Measurements from ENCODE around the gene MYL12B.

Gene MYL12B

GRCh38 chr18:3235846-3236245 is 26.1 kb upstream of the MYL12B start:
- DNase-seq (ENCODE audit: low read depth, low spot score) = no peak

- no peak for DNase-seq (ENCODE audit: low read depth, low spot score)
Observed at GRCh38 chr18:3236470-3236869, 25.5 kb upstream of the MYL12B start.

- DNase-seq (ENCODE audit: low read depth, low spot score) = no peak
Observed at GRCh38 chr18:3238742-3239141, 23.2 kb upstream of the MYL12B start.

- DNase-seq (ENCODE audit: low read depth, low spot score) = no peak
Observed at GRCh38 chr18:3245185-3245564, 16.8 kb upstream of the MYL12B start.

- DNase-seq (ENCODE audit: low read depth, low spot score) = peak; percentile 94
Observed at GRCh38 chr18:3245853-3246634, 15.9 kb upstream of the MYL12B start.

- DNase-seq (ENCODE audit: low read depth, low spot score) = peak; percentile 29
Observed at GRCh38 chr18:3246635-3247239, 15.2 kb upstream of the MYL12B start.

GRCh38 chr18:3247240-3248061 is 14.5 kb upstream of the MYL12B start, which contains the start of gene MYL12A:
MYL12A (plus strand) TSS chr18:3247801; CDS start chr18:3253248, 5,447 bp downstream.
- DNase-seq (ENCODE audit: low read depth, low spot score) = peak; percentile 99

GRCh38 chr18:3248062-3248657 is 13.8 kb upstream of the MYL12B start:
- DNase-seq (ENCODE audit: low read depth, low spot score) = peak; percentile 58

GRCh38 chr18:3248658-3249359 is 13.1 kb upstream of the MYL12B start:
- DNase-seq (ENCODE audit: low read depth, low spot score) = peak; percentile 61

- DNase-seq (ENCODE audit: low read depth, low spot score) = peak; percentile 39
Observed at GRCh38 chr18:3250237-3251107, 11.5 kb upstream of the MYL12B start.

- no peak for DNase-seq (ENCODE audit: low read depth, low spot score)
Observed at GRCh38 chr18:3251249-3251962, 10.5 kb upstream of the MYL12B start.

GRCh38 chr18:3251963-3252277 is 10.0 kb upstream of the MYL12B start:
- DNase-seq (ENCODE audit: low read depth, low spot score) = peak; percentile 38

- DNase-seq (ENCODE audit: low read depth, low spot score) = no peak
Observed at GRCh38 chr18:3252843-3253242, 9.1 kb upstream of the MYL12B start.

- no peak for DNase-seq (ENCODE audit: low read depth, low spot score)
Observed at GRCh38 chr18:3254725-3255124, 7.2 kb upstream of the MYL12B start.

GRCh38 chr18:3255611-3256165 is 6.2 kb upstream of the MYL12B start:
- DNase-seq (ENCODE audit: low read depth, low spot score) = no peak

GRCh38 chr18:3256693-3257626 is 5.0 kb upstream of the MYL12B start:
- peak; percentile 74 for DNase-seq (ENCODE audit: low read depth, low spot score)

- no peak for DNase-seq (ENCODE audit: low read depth, low spot score)
Observed at GRCh38 chr18:3257627-3258120, 4.3 kb upstream of the MYL12B start.

- no peak for DNase-seq (ENCODE audit: low read depth, low spot score)
Observed at GRCh38 chr18:3260995-3261372, 949 bp upstream of the MYL12B start.
